ENCODE data around the gene CENPVL3. TPM values are rescaled to one million over a fixed set of nuclear protein-coding genes. Genes with fewer than 3 reads are reported as not detected.
"Not testable (repeated sequence)": the region's sequence is repeated elsewhere in the genome, so short reads cannot be mapped to it uniquely, and the experiment has no call there.

The CENPVL3 gene
- 0.89 and 1.00 TPM in 2 replicates for polyA plus RNA-seq (2013)

DNA sequence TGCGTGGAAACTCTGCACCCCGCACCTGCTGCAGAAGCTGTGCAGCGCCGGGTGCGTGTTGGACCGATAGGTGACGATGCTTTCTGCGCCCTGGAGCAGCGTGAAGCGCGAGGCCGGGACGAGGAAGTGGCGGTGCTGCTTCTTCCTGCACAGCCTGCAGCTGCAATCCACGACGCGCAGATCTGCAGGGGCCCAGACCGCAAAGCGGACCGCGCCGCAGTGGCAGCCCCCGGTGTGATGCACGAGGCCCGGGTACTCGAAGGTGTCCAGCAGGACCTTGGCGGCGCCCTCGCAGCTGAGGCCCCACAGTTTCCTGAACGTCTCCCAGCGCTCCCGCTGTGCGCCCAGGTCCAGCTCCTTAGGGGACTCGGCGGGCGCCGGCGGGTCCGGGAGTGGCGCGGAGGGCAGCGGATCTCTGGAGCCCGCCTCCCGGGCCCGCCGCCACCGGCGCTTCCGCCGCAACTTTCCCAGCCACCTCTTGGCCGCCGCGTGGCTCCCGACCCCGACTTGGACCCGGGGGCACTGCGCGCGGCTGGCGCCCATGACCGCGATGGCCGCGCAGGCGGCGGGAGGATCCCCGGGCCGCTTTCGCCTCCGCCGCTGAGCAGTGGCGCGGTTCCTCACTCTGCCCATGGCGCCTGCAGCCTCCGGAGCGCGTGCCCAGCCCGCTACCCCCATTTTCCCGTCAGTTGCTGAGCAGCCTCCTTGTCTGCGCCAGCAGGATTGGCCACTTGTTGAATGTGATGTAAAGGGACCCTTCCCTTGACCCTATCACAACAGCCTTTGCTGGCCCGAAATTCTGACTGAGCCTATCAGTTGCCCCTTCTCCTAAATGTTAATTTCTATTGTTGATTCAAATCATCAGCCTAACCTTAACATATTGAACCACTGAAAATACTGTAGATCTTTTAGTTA, at the start of gene CENPVL3:
CENPVL3 (minus strand) TSS at position 672 of the 915 bp plus-strand sequence; CDS start at position 633, 39 bp downstream.
- H2BK12ac ChIP-seq (ENCODE audit: low read length); H4K91ac ChIP-seq (ENCODE audit: low read depth, low read length); H3K9ac ChIP-seq (ENCODE audit: low read length); H3K27me3 ChIP-seq (ENCODE audit: insufficient read depth, low read length); H2BK5ac ChIP-seq (ENCODE audit: low read depth, low read length, poor library complexity); H3K14ac ChIP-seq (ENCODE audit: low read length); H2BK120ac ChIP-seq (ENCODE audit: insufficient read depth, low read length, poor library complexity); H3K79me1 ChIP-seq (ENCODE audit: low read length); H3K9me3 ChIP-seq (ENCODE audit: insufficient read depth, low read depth, low read length); DNase-seq; H3K4me1 ChIP-seq (ENCODE audit: control insufficient read depth in 1 of 2, insufficient read depth in 2 of 2, low read length in 2 of 2); H3K27ac ChIP-seq (ENCODE audit: low read depth, low read length); H3K4me3 ChIP-seq (ENCODE audit: low read depth, low read length); H3K79me2 ChIP-seq (ENCODE audit: control insufficient read depth, insufficient read depth, low read length, poor library complexity); H3K36me3 ChIP-seq (ENCODE audit: control insufficient read depth in 1 of 2, insufficient read depth in 2 of 2, low read length in 2 of 2); H3K18ac ChIP-seq (ENCODE audit: low read length); H3K23ac ChIP-seq (ENCODE audit: low read length); H3K4ac ChIP-seq (ENCODE audit: low read depth, low read length); H2AFZ ChIP-seq (ENCODE audit: insufficient read depth, low read length, poor library complexity); H4K12ac ChIP-seq (ENCODE audit: low read depth, low read length); H2AK5ac ChIP-seq (ENCODE audit: low read length): not testable (repeated sequence)
- Histone ChIP-seq H4K8ac (ENCODE audit: low read depth, low read length) (peak within 1 kb of the TSS; percentile 28), H3K4me2 (ENCODE audit: low read length) (peak within 1 kb of the TSS; percentile 69)
- WGBS (ENCODE audit: extremely low coverage, insufficient coverage, insufficient read length), result no CpG with 5 or more reads among the region's 81 CpGs

DNA sequence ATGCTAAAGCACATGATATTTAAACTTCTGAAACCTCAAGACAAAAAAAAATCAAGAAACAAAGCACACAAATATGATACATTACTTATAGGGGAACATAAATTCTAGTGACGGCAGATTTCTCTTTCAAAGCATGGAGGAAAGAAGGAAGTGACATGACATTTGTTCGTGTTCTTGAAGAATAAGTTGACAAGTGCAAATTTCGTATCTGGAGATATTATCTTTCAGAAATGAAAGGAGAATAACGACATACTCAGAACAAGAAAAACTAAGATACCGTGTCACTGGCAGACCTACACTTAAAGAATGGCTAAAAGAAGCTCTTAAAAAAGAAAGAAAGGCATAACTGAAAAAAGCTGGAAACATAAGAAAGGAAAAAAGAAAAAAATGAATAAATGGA, 47.3 kb upstream of the CENPVL3 start:
- Histone ChIP-seq H3K27me3 (ENCODE audit: insufficient read depth, low read length) (no peaks in the 10 kb centered on the region), H3K4me3 (ENCODE audit: low read depth, low read length) (no peak overlapping the region), H3K36me3 (ENCODE audit: control insufficient read depth in 1 of 2, insufficient read depth in 2 of 2, low read length in 2 of 2) (no peaks in the 10 kb centered on the region), H2BK120ac (ENCODE audit: insufficient read depth, low read length, poor library complexity) (no peak overlapping the region), H4K91ac (ENCODE audit: low read depth, low read length) (no peak overlapping the region), H3K4me2 (ENCODE audit: low read length) (no peak overlapping the region), H3K4ac (ENCODE audit: low read depth, low read length) (no peak overlapping the region), H4K8ac (ENCODE audit: low read depth, low read length) (no peak overlapping the region), H3K79me1 (ENCODE audit: low read length) (no peaks in the 10 kb centered on the region), H3K14ac (ENCODE audit: low read length) (no peak overlapping the region), H3K27ac (ENCODE audit: low read depth, low read length) (no peak overlapping the region), H3K18ac (ENCODE audit: low read length) (no peak overlapping the region), H3K79me2 (ENCODE audit: control insufficient read depth, insufficient read depth, low read length, poor library complexity) (no peaks in the 10 kb centered on the region), H3K9ac (ENCODE audit: low read length) (no peak overlapping the region), H3K23ac (ENCODE audit: low read length) (no peak overlapping the region), H2AFZ (ENCODE audit: insufficient read depth, low read length, poor library complexity) (no peak overlapping the region), H3K4me1 (ENCODE audit: control insufficient read depth in 1 of 2, insufficient read depth in 2 of 2, low read length in 2 of 2) (no peaks in the 10 kb centered on the region), H2BK12ac (ENCODE audit: low read length) (no peak overlapping the region), H2BK5ac (ENCODE audit: low read depth, low read length, poor library complexity) (no peak overlapping the region), H4K12ac (ENCODE audit: low read depth, low read length) (no peak overlapping the region), H2AK5ac (ENCODE audit: low read length) (no peak overlapping the region), H3K9me3 (ENCODE audit: insufficient read depth, low read depth, low read length) (no peaks in the 10 kb centered on the region)
- no CpG with 5 or more reads among the region's 5 CpGs for WGBS (ENCODE audit: extremely low coverage, insufficient coverage, insufficient read length)
- no peak for DNase-seq

DNA sequence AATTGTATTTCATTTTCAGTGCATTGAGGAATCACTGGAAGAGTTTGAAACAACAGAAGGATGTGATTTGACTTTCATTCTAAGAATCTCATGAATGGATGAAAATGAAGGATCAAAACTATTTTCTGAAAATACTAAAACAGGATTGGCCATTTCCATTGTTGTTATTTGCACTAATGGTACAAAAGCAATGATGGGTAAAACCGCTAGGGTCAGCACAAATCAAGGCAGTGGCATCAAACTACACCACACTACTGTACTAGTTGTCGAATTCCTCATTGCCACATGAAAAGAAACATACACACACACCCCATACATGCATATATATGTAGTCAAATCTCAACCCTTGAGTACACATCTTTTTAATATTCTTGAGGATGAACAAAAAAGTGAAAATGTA, 24.7 kb upstream of the CENPVL3 start:
- Histone ChIP-seq H4K91ac (ENCODE audit: low read depth, low read length) (no peak overlapping the region), H3K14ac (ENCODE audit: low read length) (no peak overlapping the region), H2AFZ (ENCODE audit: insufficient read depth, low read length, poor library complexity) (no peak overlapping the region), H3K4me3 (ENCODE audit: low read depth, low read length) (no peak overlapping the region), H3K4ac (ENCODE audit: low read depth, low read length) (no peak overlapping the region), H2BK12ac (ENCODE audit: low read length) (no peak overlapping the region), H3K18ac (ENCODE audit: low read length) (no peak overlapping the region), H2BK5ac (ENCODE audit: low read depth, low read length, poor library complexity) (no peak overlapping the region), H3K79me2 (ENCODE audit: control insufficient read depth, insufficient read depth, low read length, poor library complexity) (no peaks in the 10 kb centered on the region), H3K23ac (ENCODE audit: low read length) (no peak overlapping the region), H2BK120ac (ENCODE audit: insufficient read depth, low read length, poor library complexity) (no peak overlapping the region), H4K8ac (ENCODE audit: low read depth, low read length) (no peak overlapping the region), H3K36me3 (ENCODE audit: control insufficient read depth in 1 of 2, insufficient read depth in 2 of 2, low read length in 2 of 2) (no peaks in the 10 kb centered on the region), H3K27me3 (ENCODE audit: insufficient read depth, low read length) (no peaks in the 10 kb centered on the region), H3K9ac (ENCODE audit: low read length) (no peak overlapping the region), H3K27ac (ENCODE audit: low read depth, low read length) (no peak overlapping the region), H3K4me1 (ENCODE audit: control insufficient read depth in 1 of 2, insufficient read depth in 2 of 2, low read length in 2 of 2) (peaks cover 0 to 2% of the 10 kb centered on the region in 2 experiments), H3K9me3 (ENCODE audit: insufficient read depth, low read depth, low read length) (no peaks in the 10 kb centered on the region), H3K79me1 (ENCODE audit: low read length) (no peaks in the 10 kb centered on the region), H4K12ac (ENCODE audit: low read depth, low read length) (no peak overlapping the region), H3K4me2 (ENCODE audit: low read length) (no peak overlapping the region), H2AK5ac (ENCODE audit: low read length) (no peak overlapping the region)
- DNase-seq, result no peak
- no CpG with 5 or more reads among the region's 2 CpGs for WGBS (ENCODE audit: extremely low coverage, insufficient coverage, insufficient read length)

DNA sequence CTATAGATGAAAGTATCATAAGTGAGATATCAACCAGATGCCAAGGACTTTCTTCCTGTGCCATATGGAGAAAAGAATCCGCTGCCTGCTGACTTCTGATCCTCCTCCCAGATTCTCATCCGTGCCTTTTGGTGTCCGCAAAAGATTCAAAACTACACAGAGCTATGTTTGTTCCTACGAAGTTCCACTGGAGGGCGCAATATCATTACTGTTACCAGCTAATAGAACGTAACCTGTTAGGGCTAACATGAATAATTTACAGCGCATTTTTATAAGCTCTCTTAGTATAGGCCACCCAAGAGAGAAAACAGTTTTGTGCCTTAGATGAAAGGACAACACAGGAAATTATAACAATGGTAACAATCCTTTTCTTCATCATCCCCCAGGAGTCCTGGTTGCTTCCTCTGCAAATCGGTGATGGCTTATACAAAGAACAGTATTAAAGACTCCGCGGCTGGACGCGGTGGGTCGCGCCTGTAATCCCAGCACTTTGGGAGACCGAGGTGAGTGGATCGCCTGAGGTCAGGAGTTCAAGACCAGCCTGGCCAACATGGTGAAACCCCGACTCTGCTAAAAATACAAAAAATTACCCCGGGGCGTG, 22.8 kb upstream of the CENPVL3 start:
- peaks cover 6 to 9% of the 10 kb centered on the region in 2 experiments for H3K4me1 ChIP-seq (ENCODE audit: control insufficient read depth in 1 of 2, insufficient read depth in 2 of 2, low read length in 2 of 2)
- H2AFZ ChIP-seq (ENCODE audit: insufficient read depth, low read length, poor library complexity), result no peak overlapping the region
- WGBS (ENCODE audit: extremely low coverage, insufficient coverage, insufficient read length), result no CpG with 5 or more reads among the region's 19 CpGs
- H3K27ac ChIP-seq (ENCODE audit: low read depth, low read length), result no peak overlapping the region
- H3K18ac ChIP-seq (ENCODE audit: low read length), result no peak overlapping the region
- H3K79me1 ChIP-seq (ENCODE audit: low read length), result peaks cover 1% of the 10 kb centered on the region
- no peak overlapping the region for H2BK5ac ChIP-seq (ENCODE audit: low read depth, low read length, poor library complexity)
- no peak overlapping the region for H4K12ac ChIP-seq (ENCODE audit: low read depth, low read length)
- no peak overlapping the region for H2AK5ac ChIP-seq (ENCODE audit: low read length)
- no peak overlapping the region for H2BK120ac ChIP-seq (ENCODE audit: insufficient read depth, low read length, poor library complexity)
- H3K9ac ChIP-seq (ENCODE audit: low read length), result no peak overlapping the region
- no peak overlapping the region for H2BK12ac ChIP-seq (ENCODE audit: low read length)
- no peak overlapping the region for H3K4ac ChIP-seq (ENCODE audit: low read depth, low read length)
- no peak overlapping the region for H4K91ac ChIP-seq (ENCODE audit: low read depth, low read length)
- H3K9me3 ChIP-seq (ENCODE audit: insufficient read depth, low read depth, low read length), result no peaks in the 10 kb centered on the region
- H4K8ac ChIP-seq (ENCODE audit: low read depth, low read length), result no peak overlapping the region
- no peak overlapping the region for H3K14ac ChIP-seq (ENCODE audit: low read length)
- H3K4me2 ChIP-seq (ENCODE audit: low read length), result no peak overlapping the region
- no peak overlapping the region for H3K23ac ChIP-seq (ENCODE audit: low read length)
- H3K36me3 ChIP-seq (ENCODE audit: control insufficient read depth in 1 of 2, insufficient read depth in 2 of 2, low read length in 2 of 2), result no peaks in the 10 kb centered on the region
- peak; percentile 3 to 58 for DNase-seq
- H3K79me2 ChIP-seq (ENCODE audit: control insufficient read depth, insufficient read depth, low read length, poor library complexity), result peaks cover 1% of the 10 kb centered on the region
- no peaks in the 10 kb centered on the region for H3K27me3 ChIP-seq (ENCODE audit: insufficient read depth, low read length)
- H3K4me3 ChIP-seq (ENCODE audit: low read depth, low read length), result no peak overlapping the region
